ENCODE results near the gene SCN3A. TPM values are rescaled to one million over a fixed set of nuclear protein-coding genes. Genes with fewer than 3 reads are reported as not detected.

SCN3A gene
- total RNA-seq, 1 donor from 2014 or later = 0.17 TPM

DNA sequence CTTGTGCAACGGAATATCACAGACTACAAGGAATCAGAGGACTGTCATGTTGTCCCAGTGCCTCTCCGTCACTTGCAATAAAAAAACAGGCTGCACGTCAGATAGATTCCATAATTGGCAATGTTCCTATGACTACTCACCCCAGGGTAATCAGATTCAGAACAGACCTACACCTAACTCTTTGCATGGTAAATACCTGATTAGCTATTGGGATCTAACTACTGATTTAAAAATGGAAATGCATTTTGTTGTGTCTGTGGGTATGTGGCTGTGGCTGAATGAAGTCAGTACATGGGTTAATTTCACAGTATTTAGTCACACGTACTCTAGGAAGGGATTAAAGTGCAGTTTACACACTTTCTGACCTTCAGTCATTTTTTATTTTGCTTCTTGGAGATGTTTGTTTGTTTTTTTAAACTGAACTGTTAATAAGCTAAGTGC lies 91.7 kb downstream of the SCN3A start:
- no peaks in the 10 kb centered on the region for H3K27me3 ChIP-seq (ENCODE audit: control insufficient read depth, insufficient read depth, low read length)
- no peaks in the 10 kb centered on the region for H3K36me3 ChIP-seq (ENCODE audit: control insufficient read depth, insufficient read depth, low read length)
- TF ChIP-seq, protein P1, sequence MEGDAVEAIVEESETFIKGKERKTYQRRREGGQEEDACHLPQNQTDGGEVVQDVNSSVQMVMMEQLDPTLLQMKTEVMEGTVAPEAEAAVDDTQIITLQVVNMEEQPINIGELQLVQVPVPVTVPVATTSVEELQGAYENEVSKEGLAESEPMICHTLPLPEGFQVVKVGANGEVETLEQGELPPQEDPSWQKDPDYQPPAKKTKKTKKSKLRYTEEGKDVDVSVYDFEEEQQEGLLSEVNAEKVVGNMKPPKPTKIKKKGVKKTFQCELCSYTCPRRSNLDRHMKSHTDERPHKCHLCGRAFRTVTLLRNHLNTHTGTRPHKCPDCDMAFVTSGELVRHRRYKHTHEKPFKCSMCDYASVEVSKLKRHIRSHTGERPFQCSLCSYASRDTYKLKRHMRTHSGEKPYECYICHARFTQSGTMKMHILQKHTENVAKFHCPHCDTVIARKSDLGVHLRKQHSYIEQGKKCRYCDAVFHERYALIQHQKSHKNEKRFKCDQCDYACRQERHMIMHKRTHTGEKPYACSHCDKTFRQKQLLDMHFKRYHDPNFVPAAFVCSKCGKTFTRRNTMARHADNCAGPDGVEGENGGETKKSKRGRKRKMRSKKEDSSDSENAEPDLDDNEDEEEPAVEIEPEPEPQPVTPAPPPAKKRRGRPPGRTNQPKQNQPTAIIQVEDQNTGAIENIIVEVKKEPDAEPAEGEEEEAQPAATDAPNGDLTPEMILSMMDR (IDR thresholded peaks at IDR 0.05; ENCODE audit: insufficient read depth, low read length, poor library complexity, severe bottlenecking) = no peak
- no peak for DNase-seq (ENCODE audit: low read depth)
- H3K4me3 ChIP-seq (ENCODE audit: low read depth, low read length) = no peak overlapping the region

GRCh38 chr2:165110394-165110793 lies 93.5 kb downstream of the SCN3A start:
- TF ChIP-seq, protein P1 (IDR thresholded peaks at IDR 0.05; ENCODE audit: insufficient read depth, low read length, poor library complexity, severe bottlenecking) = no peak
- H3K4me3 ChIP-seq (ENCODE audit: low read depth, low read length) = no peak overlapping the region
- no peaks in the 10 kb centered on the region for H3K27me3 ChIP-seq (ENCODE audit: control insufficient read depth, insufficient read depth, low read length)
- H3K36me3 ChIP-seq (ENCODE audit: control insufficient read depth, insufficient read depth, low read length) = no peaks in the 10 kb centered on the region
- no peak for DNase-seq (ENCODE audit: low read depth)

DNA sequence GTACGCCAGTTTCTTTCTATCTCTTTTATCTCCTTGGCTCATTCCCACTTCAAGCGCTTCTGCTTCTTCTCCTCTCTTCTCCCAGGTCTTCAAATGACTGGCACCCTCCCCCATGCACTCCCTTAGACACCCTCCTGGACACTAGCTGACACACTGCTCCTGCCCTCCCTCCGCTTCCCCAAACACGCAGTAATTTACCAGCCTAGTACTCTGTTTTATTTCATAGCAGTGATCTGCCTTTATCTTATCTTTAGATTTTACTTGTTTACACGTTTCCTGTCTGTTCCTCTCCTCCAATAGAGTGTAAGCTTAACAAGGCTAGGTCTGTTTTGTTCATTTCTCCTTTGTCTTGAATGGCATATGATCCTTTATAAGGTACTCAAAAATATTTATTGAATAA lies 93.9 kb downstream of the SCN3A start:
- Histone ChIP-seq H3K27me3 (ENCODE audit: control insufficient read depth, insufficient read depth, low read length) (no peaks in the 10 kb centered on the region), H3K36me3 (ENCODE audit: control insufficient read depth, insufficient read depth, low read length) (no peaks in the 10 kb centered on the region), H3K4me3 (ENCODE audit: low read depth, low read length) (no peak overlapping the region)
- TF ChIP-seq, protein P1 (IDR thresholded peaks at IDR 0.05; ENCODE audit: insufficient read depth, low read length, poor library complexity, severe bottlenecking) = no peak
- no peak for DNase-seq (ENCODE audit: low read depth)

DNA sequence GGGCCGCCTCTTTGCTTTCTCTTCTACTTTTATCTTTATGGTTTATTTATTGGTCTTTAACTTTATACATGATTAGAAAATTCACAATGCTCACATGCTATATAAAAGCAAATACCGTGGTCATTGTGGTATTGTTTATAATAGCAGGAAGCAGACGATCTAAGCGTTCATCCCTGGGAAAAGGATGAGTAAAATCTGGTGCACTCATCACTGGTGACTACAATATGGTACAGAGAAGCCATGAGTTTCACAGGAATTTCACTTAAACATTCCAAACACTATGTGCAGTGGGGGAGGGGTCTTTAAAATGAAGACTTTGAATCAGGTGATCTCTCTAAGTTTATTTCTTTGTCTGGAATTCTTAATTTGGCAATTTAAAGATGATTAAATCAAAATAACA lies 97.9 kb downstream of the SCN3A start:
- Histone ChIP-seq H3K36me3 (ENCODE audit: control insufficient read depth, insufficient read depth, low read length) (no peaks in the 10 kb centered on the region), H3K27me3 (ENCODE audit: control insufficient read depth, insufficient read depth, low read length) (no peaks in the 10 kb centered on the region), H3K4me3 (ENCODE audit: low read depth, low read length) (no peak overlapping the region)
- TF ChIP-seq, protein P1 (IDR thresholded peaks at IDR 0.05; ENCODE audit: insufficient read depth, low read length, poor library complexity, severe bottlenecking) = no peak
- no peak for DNase-seq (ENCODE audit: low read depth)

DNA sequence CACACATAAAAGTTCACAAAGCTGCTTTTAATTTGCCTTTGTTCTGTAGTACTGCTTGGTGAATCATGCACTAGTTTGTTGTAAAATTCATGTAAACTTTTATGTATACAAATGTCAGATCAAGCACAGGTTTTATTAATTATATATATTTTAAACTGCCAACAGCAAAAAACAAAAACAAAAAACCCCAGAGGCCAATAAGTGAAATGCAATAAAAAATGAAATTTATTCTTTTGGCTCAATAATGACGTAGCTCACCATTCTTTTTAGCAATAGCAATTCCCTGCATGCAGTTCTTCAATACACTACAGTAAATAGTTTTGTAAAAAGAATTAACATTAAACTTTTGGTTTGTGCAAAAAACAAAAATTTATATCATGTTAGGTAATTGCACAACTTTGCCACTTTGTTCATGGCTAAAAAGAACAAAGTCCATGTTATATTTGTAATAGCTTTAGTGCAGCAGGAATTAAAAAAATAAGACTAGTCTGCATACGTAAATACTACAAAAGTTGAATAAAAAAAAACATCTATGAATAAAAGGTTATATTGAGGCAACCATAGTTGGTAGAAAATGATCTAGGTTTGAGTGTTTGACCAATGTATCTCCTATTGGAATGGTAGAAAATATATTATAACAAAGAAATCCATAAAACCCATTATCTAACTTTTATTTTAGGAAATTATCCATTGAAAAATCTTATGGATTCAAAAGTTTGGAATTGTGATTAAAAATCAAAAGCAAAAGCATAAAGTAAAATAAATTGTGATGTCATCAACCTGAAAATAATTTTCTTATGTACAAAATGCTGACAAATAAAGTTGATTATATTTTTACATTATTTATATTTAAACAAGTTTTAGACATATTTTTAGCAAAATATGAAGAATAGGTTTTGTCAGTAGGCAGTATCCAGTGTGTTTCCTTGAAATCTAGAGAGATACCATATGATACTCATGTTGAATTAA lies 115.6 kb downstream of the SCN3A start:
- DNase-seq (ENCODE audit: low read depth) = no peak
- Histone ChIP-seq H3K4me3 (ENCODE audit: low read depth, low read length) (no peak overlapping the region), H3K36me3 (ENCODE audit: control insufficient read depth, insufficient read depth, low read length) (no peaks in the 10 kb centered on the region), H3K27me3 (ENCODE audit: control insufficient read depth, insufficient read depth, low read length) (no peaks in the 10 kb centered on the region)
- TF ChIP-seq, protein P1 (IDR thresholded peaks at IDR 0.05; ENCODE audit: insufficient read depth, low read length, poor library complexity, severe bottlenecking) = no peak
